Cortex of kidney (tissue), 1 donor: ENCODE results near the gene EDN1.

ENCODE experiments used
- DNase-seq: peaks from one replicate; lab custom pipeline; 2025; lab: John Stamatoyannopoulos, UW

The EDN1 gene

GRCh38 chr6:12289933-12290820, at the start of gene EDN1:
Gene EDN1, plus strand, starts transcription at chr6:12290361. Its CDS starts 269 bp downstream, at chr6:12290630.
- DNase-seq: no peak

- no peak for DNase-seq
These were observed 48.5 kb upstream of the EDN1 start for GRCh38 chr6:12241493-12242175.

GRCh38 chr6:12243169-12243568, 47.0 kb upstream of the EDN1 start:
- no peak for DNase-seq

GRCh38 chr6:12245360-12245759, 44.8 kb upstream of the EDN1 start:
- DNase-seq: no peak

GRCh38 chr6:12245763-12246718, 44.1 kb upstream of the EDN1 start:
- no peak for DNase-seq

GRCh38 chr6:12246900-12247299, 43.3 kb upstream of the EDN1 start:
- no peak for DNase-seq

GRCh38 chr6:12249541-12250382, 40.4 kb upstream of the EDN1 start:
- no peak for DNase-seq

GRCh38 chr6:12250383-12250770, 39.8 kb upstream of the EDN1 start:
- no peak for DNase-seq

GRCh38 chr6:12254210-12254609, 36.0 kb upstream of the EDN1 start:
- DNase-seq: no peak

- no peak for DNase-seq
These were observed 32.0 kb upstream of the EDN1 start for GRCh38 chr6:12258191-12258590.

GRCh38 chr6:12258591-12259075, 31.5 kb upstream of the EDN1 start:
- no peak for DNase-seq

GRCh38 chr6:12260458-12261093, 29.6 kb upstream of the EDN1 start:
- DNase-seq: no peak

GRCh38 chr6:12261502-12261901, 28.7 kb upstream of the EDN1 start:
- no peak for DNase-seq

GRCh38 chr6:12262236-12263061, 27.7 kb upstream of the EDN1 start:
- DNase-seq: no peak

- no peak for DNase-seq
These were observed 26.8 kb upstream of the EDN1 start for GRCh38 chr6:12263403-12263802.

- DNase-seq: no peak
These were observed 25.5 kb upstream of the EDN1 start for GRCh38 chr6:12264671-12265070.

GRCh38 chr6:12265296-12265695, 24.9 kb upstream of the EDN1 start:
- DNase-seq: no peak

GRCh38 chr6:12265791-12266190, 24.4 kb upstream of the EDN1 start:
- DNase-seq: no peak

- no peak for DNase-seq
These were observed 23.6 kb upstream of the EDN1 start for GRCh38 chr6:12266571-12266970.

GRCh38 chr6:12269110-12269509, 21.1 kb upstream of the EDN1 start:
- DNase-seq: no peak
